GM12864 (cell line): ENCODE measurements around the gene OBSCN.

Experiments used
- DNase-seq: peaks from one replicate; pipeline ENCODE4 v3.0.0-alpha.2; 2011; ENCODE audit warnings: low read depth
- H3K4me3 ChIP-seq: 2 replicates; pipeline ENCODE4 v1.5.1; 2011; ENCODE audit warnings: mild to moderate bottlenecking, low read depth, low read length, control low read depth
- TF ChIP-seq, protein P1 (sequence below): IDR thresholded peaks from 2 replicates; pipeline ENCODE4 v1.5.1; 2011; ENCODE audit warnings: low read depth, mild to moderate bottlenecking, moderate library complexity, low read length, control low read depth, inconsistent platforms; ENCODE audit errors: missing control alignments

The OBSCN gene

GRCh38 chr1:228417061-228417460 is 209.2 kb downstream of the OBSCN start:
- no peak for DNase-seq
- TF ChIP-seq, protein P1, sequence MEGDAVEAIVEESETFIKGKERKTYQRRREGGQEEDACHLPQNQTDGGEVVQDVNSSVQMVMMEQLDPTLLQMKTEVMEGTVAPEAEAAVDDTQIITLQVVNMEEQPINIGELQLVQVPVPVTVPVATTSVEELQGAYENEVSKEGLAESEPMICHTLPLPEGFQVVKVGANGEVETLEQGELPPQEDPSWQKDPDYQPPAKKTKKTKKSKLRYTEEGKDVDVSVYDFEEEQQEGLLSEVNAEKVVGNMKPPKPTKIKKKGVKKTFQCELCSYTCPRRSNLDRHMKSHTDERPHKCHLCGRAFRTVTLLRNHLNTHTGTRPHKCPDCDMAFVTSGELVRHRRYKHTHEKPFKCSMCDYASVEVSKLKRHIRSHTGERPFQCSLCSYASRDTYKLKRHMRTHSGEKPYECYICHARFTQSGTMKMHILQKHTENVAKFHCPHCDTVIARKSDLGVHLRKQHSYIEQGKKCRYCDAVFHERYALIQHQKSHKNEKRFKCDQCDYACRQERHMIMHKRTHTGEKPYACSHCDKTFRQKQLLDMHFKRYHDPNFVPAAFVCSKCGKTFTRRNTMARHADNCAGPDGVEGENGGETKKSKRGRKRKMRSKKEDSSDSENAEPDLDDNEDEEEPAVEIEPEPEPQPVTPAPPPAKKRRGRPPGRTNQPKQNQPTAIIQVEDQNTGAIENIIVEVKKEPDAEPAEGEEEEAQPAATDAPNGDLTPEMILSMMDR, result no peak
- H3K4me3 ChIP-seq, result no peak overlapping the region

GRCh38 chr1:228417483-228418203 is 209.8 kb downstream of the OBSCN start:
- H3K4me3 ChIP-seq, result no peak overlapping the region
- no peak for DNase-seq
- TF ChIP-seq, protein P1, result no peak

DNA sequence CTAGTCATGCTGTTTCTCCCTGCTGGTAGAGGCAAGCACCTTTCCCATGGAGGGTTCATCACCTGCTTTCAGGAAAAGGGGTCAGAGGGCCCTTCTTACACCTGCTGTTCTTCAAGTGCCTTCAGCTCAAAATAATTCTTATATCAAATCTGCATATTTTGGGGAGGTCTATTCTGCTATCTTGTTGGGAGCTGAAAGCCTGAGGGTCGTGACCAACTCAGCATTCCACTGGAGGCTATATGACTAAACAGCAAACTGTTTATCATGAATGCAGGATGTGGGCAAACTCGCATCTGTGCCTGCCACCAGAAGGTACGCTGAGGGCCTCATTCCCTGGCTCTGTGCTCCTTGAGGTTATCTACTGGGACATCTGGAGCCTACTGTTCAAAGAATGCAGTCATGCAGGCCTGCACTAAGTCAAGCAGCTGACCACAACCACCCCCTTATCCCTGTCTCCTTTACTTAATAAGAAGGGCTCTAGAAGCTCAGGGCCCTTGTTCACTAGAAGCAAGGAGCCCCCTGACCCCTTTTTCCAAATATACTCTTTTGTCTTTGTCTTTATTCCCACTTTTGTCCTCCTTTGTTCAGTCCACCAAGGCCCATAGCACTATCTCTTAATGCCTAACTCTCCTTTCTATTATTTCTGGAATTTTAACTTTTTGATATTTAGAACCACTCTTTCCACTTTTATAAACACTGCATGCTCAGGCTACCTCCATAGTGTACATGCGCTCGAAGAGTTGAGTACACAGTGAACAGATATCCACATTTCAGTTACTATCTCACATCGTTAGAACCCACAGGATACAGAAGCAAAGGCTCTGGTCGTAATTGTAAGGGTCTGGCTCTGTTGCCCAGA is 213.4 kb downstream of the OBSCN start:
- DNase-seq, result no peak
- H3K4me3 ChIP-seq, result no peak overlapping the region
- TF ChIP-seq, protein P1, result no peak

- no peak overlapping the region for H3K4me3 ChIP-seq
- DNase-seq, result no peak
- TF ChIP-seq, protein P1, result no peak
These were observed 215.7 kb downstream of the OBSCN start for GRCh38 chr1:228423404-228424053.

DNA sequence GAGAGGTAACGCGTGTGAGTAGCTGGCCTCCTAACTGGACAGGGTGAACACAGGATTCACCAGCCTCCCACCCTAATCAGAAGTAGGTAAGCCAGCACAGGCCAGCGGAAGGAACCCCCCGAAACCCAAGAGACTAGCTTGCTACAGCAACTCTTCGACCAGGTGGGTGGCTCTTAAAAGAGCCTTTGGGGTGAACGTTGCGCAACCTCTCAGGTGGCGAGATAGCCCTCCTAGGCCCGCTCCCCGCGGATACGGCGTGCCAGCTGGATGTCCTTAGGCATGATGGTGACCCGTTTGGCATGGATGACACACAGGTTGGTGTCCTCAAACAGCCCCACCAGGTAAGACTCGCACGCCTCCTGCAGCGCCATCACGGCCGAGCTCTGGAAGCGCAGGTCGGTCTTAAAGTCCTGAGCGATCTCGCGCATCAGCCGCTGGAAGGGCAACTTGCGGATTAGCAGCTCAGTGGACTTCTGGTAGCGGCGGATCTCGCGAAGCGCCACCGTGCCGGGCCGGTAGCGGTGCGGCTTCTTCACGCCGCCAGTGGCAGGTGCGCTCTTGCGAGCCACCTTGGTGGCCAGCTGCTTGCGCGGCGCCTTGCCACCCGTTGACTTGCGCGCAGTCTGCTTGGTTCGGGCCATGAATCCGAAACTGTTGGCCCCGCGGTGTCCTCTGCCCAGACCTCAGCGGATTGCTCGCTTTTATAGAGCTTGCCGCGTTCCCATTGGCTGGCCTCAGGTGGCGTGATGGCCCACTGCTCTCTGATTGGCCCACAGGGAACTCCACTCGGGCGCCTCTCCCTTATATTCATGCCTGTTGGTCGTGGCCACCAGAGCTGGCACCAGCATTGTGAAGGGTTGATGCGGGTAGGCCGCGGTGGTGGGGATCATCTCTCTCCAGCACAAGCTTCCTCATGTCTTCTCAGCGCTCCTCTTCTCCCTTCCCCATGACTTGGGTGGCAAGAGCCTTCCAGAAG is 217.1 kb downstream of the OBSCN start:
- H3K4me3 ChIP-seq, result no peak overlapping the region
- TF ChIP-seq, protein P1, result no peak
- no peak for DNase-seq

DNA sequence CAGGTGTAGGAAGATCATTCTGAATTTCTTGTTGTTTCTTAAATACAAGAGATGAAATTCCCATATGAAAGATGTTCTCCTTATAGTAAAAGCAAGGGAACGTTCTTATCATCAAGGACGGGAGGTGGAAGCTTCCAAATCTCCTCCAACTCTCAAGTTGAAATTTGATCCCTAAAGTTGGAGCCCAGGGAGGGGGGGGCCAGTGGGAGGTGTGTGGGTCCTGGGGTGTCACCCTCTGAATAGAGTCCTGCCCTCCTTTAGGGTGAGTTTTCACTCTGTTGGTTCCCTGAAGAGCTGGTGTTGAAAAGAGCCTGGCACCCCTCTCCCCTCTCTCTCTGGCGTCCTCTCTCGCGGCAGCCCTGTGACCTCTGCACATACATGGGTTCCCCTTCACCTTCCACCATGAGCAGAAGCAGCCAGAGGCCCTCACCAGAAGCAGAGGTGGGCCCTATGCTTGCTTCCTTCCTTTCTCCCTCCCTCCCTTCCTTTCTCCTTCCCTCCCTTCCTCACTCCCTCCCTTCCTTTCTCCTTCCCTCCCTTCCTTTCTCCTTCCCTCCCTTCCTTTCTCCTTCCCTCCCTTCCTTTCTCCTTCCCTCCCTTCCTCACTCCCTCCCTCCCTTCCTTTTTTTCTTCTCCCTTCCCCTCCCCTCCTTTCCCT is 218.8 kb downstream of the OBSCN start:
- no peak for DNase-seq
- no peak overlapping the region for H3K4me3 ChIP-seq
- TF ChIP-seq, protein P1, result no peak
